Testis (tissue), 3 donors: ENCODE results near the gene ECE2. TPM values are rescaled to one million over a fixed set of nuclear protein-coding genes. Genes with fewer than 3 reads are reported as not detected.
A peak's percentile ranks its signal among the peaks of the same experiment; 100 is the strongest.

Experiments
- DNase-seq: peaks from one replicate; pipeline ENCODE4 v3.0.0-alpha.2; 2019
- H3K27ac ChIP-seq, 2 donors: fragments of 200-600 bp; sonication (generic); one replicate each; pipeline ENCODE4 v1.5.1; 2019
- H3K27me3 ChIP-seq: fragments of 200-600 bp; sonication (generic); one replicate; pipeline ENCODE4 v1.5.1; 2019
- H3K36me3 ChIP-seq: fragments of 200-600 bp; sonication (generic); one replicate; pipeline ENCODE4 v1.5.1; 2017; ENCODE audit warnings: low read depth; ENCODE audit errors: missing control alignments
- H3K4me1 ChIP-seq: fragments of 200-600 bp; sonication (generic); one replicate; pipeline ENCODE4 v1.5.1; 2019
- H3K4me3 ChIP-seq, 2 donors: fragments of 200-600 bp; sonication (generic); one replicate each; pipeline ENCODE4 v1.5.1; 2017 to 2019
- H3K9me3 ChIP-seq: fragments of 200-600 bp; sonication (generic); one replicate; pipeline ENCODE4 v1.5.1; 2017
- CTCF ChIP-seq, 3 experiments: fragments of 450-650 bp in 2 of 3; fragments of 200-600 bp in 1 of 3; sonication (generic) in 1 of 3; IDR thresholded peaks; one replicate each; pipeline ENCODE4 v1.5.1; 2016 to 2019; ENCODE audit warnings: antibody characterized with exemption in 3 of 3, mild to moderate bottlenecking in 2 of 3, moderate library complexity in 1 of 3
- POLR2A ChIP-seq: fragments of 450-650 bp; IDR thresholded peaks from one replicate; pipeline ENCODE4 v1.6.1; 2017; ENCODE audit warnings: antibody characterized with exemption, mild to moderate bottlenecking, moderate library complexity
- WGBS, 2 donors: methylation state at CpG; one replicate each; pipeline ENCODE4 v1.1.5; 2018; 5-methylcytosine and 5-hydroxymethylcytosine counted together
- intact Hi-C: fragments of 100-400 bp; cut with DNase I; formaldehyde crosslinking; loops from one replicate; pipeline ENCODE4 v1.15.1; 2023; ENCODE audit warnings: low total_unique reads
- polyA plus RNA-seq: library from polyadenylated mRNA; stranded (reverse); fragments of 350-450 nt; fragmentation: Illumina TruSeq; extraction: RNeasy Lipid Tissue Mini Kit (QIAGEN cat#74804); gene quantifications from one replicate; pipeline ENCODE4 v1.2.3, GENCODE V29; 2014; ENCODE audit warnings: low read depth, low replicate concordance; ENCODE audit not compliant: insufficient read depth
- total RNA-seq, 2 donors: library from RNA; depleted of rRNA; stranded (reverse); fragments of >200 nt; gene quantifications; one replicate each; pipeline ENCODE4 v1.2.3, GENCODE V29; 2016

Gene ECE2
- total and polyA plus RNA-seq, 3 donors from 2014 or later = 1.1 to 1.4 (median 1.4) TPM

DNA sequence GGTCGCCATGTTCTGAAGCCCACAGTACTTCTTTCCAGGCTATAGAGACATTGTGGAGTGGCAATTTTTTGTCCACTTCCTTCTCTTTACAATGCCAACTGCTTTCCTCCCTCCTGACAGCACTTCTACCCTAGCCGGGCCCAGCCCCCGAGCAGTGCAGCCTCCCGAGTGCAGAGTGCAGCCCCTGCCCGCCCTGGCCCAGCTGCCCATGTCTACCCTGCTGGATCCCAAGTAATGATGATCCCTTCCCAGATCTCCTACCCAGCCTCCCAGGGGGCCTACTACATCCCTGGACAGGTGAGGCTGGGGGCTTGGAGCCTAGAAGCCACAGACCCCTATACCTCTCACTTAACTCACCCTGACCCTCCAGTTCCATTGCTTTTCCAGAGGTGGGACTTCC lies 41.4 kb downstream of the ECE2 start:
- Histone ChIP-seq H3K4me3 (no peak overlapping the region), H3K36me3 (no peaks in the 10 kb centered on the region), H3K4me1 (peaks cover 54% of the 10 kb centered on the region), H3K27ac (no peak overlapping the region), H3K9me3 (no peaks in the 10 kb centered on the region), H3K27me3 (no peaks in the 10 kb centered on the region)
- TF ChIP-seq CTCF (IDR thresholded peaks at IDR 0.05) (no peak), POLR2A (no peak)
- 66% methylated on average over 5 of the region's 5 CpGs for WGBS, 2 donors
- intact Hi-C loops = loop anchor here (10.0 kb wide), 1 partner anchor 48 kb away; the partner anchor contains the start of genes CLCN2 and POLR2H
- no peak for DNase-seq

DNA sequence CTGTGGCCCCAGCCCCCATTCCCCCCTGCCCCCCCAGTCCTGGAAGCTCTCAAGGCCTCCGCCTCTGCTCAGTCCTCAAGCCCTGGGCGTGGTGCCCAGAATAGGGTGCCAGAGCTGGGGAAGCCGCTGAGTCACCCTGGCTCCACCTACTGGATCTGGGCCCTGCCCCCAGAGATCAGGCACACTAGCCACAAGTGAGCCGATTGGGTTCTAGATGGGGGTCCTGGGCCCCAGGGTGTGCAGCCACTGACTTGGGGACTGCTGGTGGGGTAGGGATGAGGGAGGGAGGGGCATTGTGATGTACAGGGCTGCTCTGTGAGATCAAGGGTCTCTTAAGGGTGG lies 44.3 kb downstream of the ECE2 start:
- intact Hi-C loops = no loop called here
- TF ChIP-seq POLR2A (no peak), CTCF (IDR thresholded peaks at IDR 0.05) (no peak)
- Histone ChIP-seq H3K4me1 (peaks cover 58% of the 10 kb centered on the region), H3K27me3 (no peaks in the 10 kb centered on the region), H3K27ac (peak overlapping the region; percentile 89 to 91), H3K4me3 (peak overlapping the region in 1 of 2 donors; percentile 12), H3K9me3 (no peaks in the 10 kb centered on the region), H3K36me3 (no peaks in the 10 kb centered on the region)
- WGBS, 2 donors = 34% methylated on average over 4 of the region's 4 CpGs; no CpG with 5 or more reads in 1 of the 2 donors
- peak; percentile 98 for DNase-seq

DNA sequence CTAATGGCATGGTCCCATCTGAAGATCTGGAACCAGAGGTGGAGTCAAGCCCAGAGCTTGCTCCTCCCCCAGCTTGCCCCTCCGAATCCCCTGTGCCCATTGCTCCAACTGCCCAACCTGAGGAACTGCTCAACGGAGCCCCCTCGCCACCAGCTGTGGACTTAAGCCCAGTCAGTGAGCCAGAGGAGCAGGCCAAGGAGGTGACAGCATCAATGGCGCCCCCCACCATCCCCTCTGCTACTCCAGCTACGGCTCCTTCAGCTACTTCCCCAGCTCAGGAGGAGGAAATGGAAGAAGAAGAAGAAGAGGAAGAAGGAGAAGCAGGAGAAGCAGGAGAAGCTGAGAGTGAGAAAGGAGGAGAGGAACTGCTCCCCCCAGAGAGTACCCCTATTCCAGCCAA lies 45.8 kb downstream of the ECE2 start:
- no peaks in the 10 kb centered on the region for H3K27me3 ChIP-seq
- peak overlapping the region; percentile 17 to 19 for H3K27ac ChIP-seq
- peaks cover 47% of the 10 kb centered on the region for H3K4me1 ChIP-seq
- no peaks in the 10 kb centered on the region for H3K9me3 ChIP-seq
- intact Hi-C loops = no loop called here
- H3K4me3 ChIP-seq = no peak overlapping the region
- no peak for DNase-seq
- WGBS, 2 donors = 75 to 81% methylated on average over 5 of the region's 5 CpGs
- peaks cover 4% of the 10 kb centered on the region for H3K36me3 ChIP-seq
- TF ChIP-seq CTCF (IDR thresholded peaks at IDR 0.05) (no peak), POLR2A (no peak)

DNA sequence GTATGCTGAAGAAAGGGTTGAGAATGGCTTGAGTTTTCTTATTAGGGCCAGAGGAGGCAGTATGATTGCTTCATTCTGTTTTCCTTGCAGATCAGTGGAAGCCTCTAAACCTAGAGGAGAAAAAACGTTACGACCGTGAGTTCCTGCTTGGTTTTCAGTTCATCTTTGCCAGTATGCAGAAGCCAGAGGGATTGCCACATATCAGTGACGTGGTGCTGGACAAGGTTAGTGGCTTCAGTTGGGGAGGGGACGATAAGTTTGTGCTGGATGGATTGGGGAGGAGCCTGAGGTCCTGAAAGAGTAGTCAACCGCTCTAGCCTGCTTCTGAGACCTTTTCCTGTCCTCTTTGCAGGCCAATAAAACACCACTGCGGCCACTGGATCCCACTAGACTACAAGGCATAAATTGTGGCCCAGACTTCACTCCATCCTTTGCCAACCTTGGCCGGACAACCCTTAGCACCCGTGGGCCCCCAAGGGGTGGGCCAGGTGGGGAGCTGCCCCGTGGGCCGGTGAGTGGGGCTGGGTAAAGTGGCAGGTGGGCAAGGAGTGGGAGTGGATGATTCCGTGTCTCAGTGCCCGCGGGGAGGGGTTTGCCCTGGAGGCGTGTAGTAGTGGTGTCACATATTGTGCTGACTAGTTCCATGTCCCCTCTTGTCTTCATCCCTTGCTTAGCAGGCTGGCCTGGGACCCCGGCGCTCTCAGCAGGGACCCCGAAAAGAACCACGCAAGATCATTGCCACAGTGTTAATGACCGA lies 47.1 kb downstream of the ECE2 start:
- intact Hi-C loops = no loop called here
- Histone ChIP-seq H3K27me3 (no peaks in the 10 kb centered on the region), H3K9me3 (no peaks in the 10 kb centered on the region), H3K36me3 (peaks cover 4% of the 10 kb centered on the region), H3K4me1 (peaks cover 42% of the 10 kb centered on the region), H3K27ac (peak overlapping the region in 1 of 2 donors; percentile 2), H3K4me3 (no peak overlapping the region)
- no peak for TF ChIP-seq POLR2A
- no peak for TF ChIP-seq CTCF (IDR thresholded peaks at IDR 0.05)
- 82 to 86% methylated on average over 14 to 20 of the region's 20 CpGs for WGBS, 2 donors
- DNase-seq = no peak

GRCh38 chr3:184323696-184324095 lies 47.9 kb downstream of the ECE2 start:
- intact Hi-C loops = no loop called here
- no peak for TF ChIP-seq POLR2A
- H3K9me3 ChIP-seq = no peaks in the 10 kb centered on the region
- H3K27me3 ChIP-seq = no peaks in the 10 kb centered on the region
- peaks cover 4% of the 10 kb centered on the region for H3K36me3 ChIP-seq
- peaks cover 36% of the 10 kb centered on the region for H3K4me1 ChIP-seq
- peak; percentile 49 for DNase-seq
- 75 to 76% methylated on average over 8 of the region's 8 CpGs for WGBS, 2 donors
- H3K4me3 ChIP-seq = no peak overlapping the region
- H3K27ac ChIP-seq = peak overlapping the region in 1 of 2 donors; percentile 2
